Tibial nerve (tissue), 4 donors: ENCODE results near the gene FYTTD1. TPM values are rescaled to one million over a fixed set of nuclear protein-coding genes. Genes with fewer than 3 reads are reported as not detected.

Experiments
- DNase-seq, 2 donors: peaks; one replicate each; pipeline ENCODE4 v3.0.0-alpha.2; 2019; ENCODE audit warnings: low spot score in 2 of 2
- H3K27ac ChIP-seq, 4 donors: fragments of 200-600 bp; sonication (generic) in 3 of 4; one replicate each; pipeline ENCODE4 v1.5.1; 2017 to 2019; ENCODE audit warnings: mild to moderate bottlenecking in 1 of 4
- H3K27me3 ChIP-seq, 2 donors: fragments of 200-600 bp; sonication (generic) in 1 of 2; one replicate each; pipeline versions ENCODE4 v1.5.1 to v1.6.0; 2017 to 2019
- H3K36me3 ChIP-seq, 3 donors: fragments of 200-600 bp; sonication (generic); one replicate each; pipeline ENCODE4 v1.5.1; 2018 to 2019
- H3K4me1 ChIP-seq, 4 donors: fragments of 200-600 bp; sonication (generic) in 3 of 4; one replicate each; pipeline ENCODE4 v1.5.1; 2017 to 2019
- H3K4me3 ChIP-seq, 4 donors: fragments of 200-600 bp; sonication (generic) in 3 of 4; one replicate each; pipeline ENCODE4 v1.5.1; 2017 to 2019; ENCODE audit warnings: mild to moderate bottlenecking in 1 of 4, moderate library complexity in 1 of 4
- H3K9me3 ChIP-seq, 4 donors: fragments of 200-600 bp; sonication (generic) in 3 of 4; one replicate each; pipeline ENCODE4 v1.5.1; 2017 to 2019
- CTCF ChIP-seq, 5 experiments: fragments of 200-600 bp in 3 of 5; fragments of 450-650 bp in 2 of 5; sonication (generic) in 3 of 5; IDR thresholded peaks; one replicate each; pipeline ENCODE4 v1.5.1; 2016 to 2019; ENCODE audit warnings: antibody characterized with exemption in 5 of 5, mild to moderate bottlenecking in 3 of 5, moderate library complexity in 2 of 5
- EP300 ChIP-seq, 2 donors: sonication (generic); formaldehyde crosslinking; IDR thresholded peaks; one replicate each; pipeline ENCODE4 v1.6.1; 2017; ENCODE audit warnings: antibody characterized with exemption in 2 of 2, mild to moderate bottlenecking in 1 of 2
- POLR2A ChIP-seq, 2 donors: fragments of 450-650 bp; IDR thresholded peaks; one replicate each; pipeline ENCODE4 v1.6.1; 2017; ENCODE audit warnings: antibody characterized with exemption in 2 of 2, mild to moderate bottlenecking in 2 of 2, moderate library complexity in 2 of 2
- WGBS, 2 donors: methylation state at CpG; one replicate each; pipeline ENCODE4 v1.1.5; 2018; 5-methylcytosine and 5-hydroxymethylcytosine counted together
- total RNA-seq, 4 donors: library from RNA; depleted of rRNA; stranded (reverse); fragments of >200 nt; gene quantifications; one replicate each; pipeline ENCODE4 v1.1.0, GENCODE V29; 2016

The FYTTD1 gene
- total RNA-seq, 4 donors from 2014 or later = 27.2 to 48.6 (median 41.2) TPM

GRCh38 chr3:197833930-197834715, 84.4 kb downstream of the FYTTD1 start:
- Histone ChIP-seq H3K27ac (no peak overlapping the region), H3K36me3 (peaks cover 0 to 58% (median 0%) of the 10 kb centered on the region in 3 donors), H3K27me3 (no peaks in the 10 kb centered on the region), H3K4me1 (peaks cover 0 to 3% (median 0%) of the 10 kb centered on the region in 4 donors), H3K9me3 (no peaks in the 10 kb centered on the region), H3K4me3 (no peak overlapping the region)
- no peak for TF ChIP-seq EP300 (IDR thresholded peaks at IDR 0.05)
- TF ChIP-seq CTCF (IDR thresholded peaks at IDR 0.05) = no peak
- no peak for TF ChIP-seq POLR2A (IDR thresholded peaks at IDR 0.05)
- WGBS, 2 donors = 88 to 92% methylated on average over 8 of the region's 8 CpGs
- no peak for DNase-seq

- Histone ChIP-seq H3K36me3 (peaks cover 0 to 60% (median 0%) of the 10 kb centered on the region in 3 donors), H3K4me3 (no peak overlapping the region), H3K27ac (peak overlapping the region in 2 of 4 donors; percentile 10 to 45), H3K4me1 (peaks cover 0 to 3% (median 0%) of the 10 kb centered on the region in 4 donors), H3K27me3 (no peaks in the 10 kb centered on the region), H3K9me3 (no peaks in the 10 kb centered on the region)
- WGBS, 2 donors = 47 to 77% methylated on average over 5 of the region's 5 CpGs
- no peak for DNase-seq
- no peak for TF ChIP-seq POLR2A (IDR thresholded peaks at IDR 0.05)
- no peak for TF ChIP-seq CTCF (IDR thresholded peaks at IDR 0.05)
- no peak for TF ChIP-seq EP300 (IDR thresholded peaks at IDR 0.05)
These were observed 85.8 kb downstream of the FYTTD1 start for GRCh38 chr3:197835509-197835908.

- Histone ChIP-seq H3K27me3 (no peaks in the 10 kb centered on the region), H3K4me3 (no peak overlapping the region), H3K9me3 (no peaks in the 10 kb centered on the region), H3K4me1 (peaks cover 0 to 3% (median 0%) of the 10 kb centered on the region in 4 donors), H3K36me3 (peaks cover 0 to 61% (median 0%) of the 10 kb centered on the region in 3 donors), H3K27ac (peak overlapping the region in 2 of 4 donors; percentile 7 to 45)
- no peak for DNase-seq
- TF ChIP-seq POLR2A (IDR thresholded peaks at IDR 0.05) = no peak
- TF ChIP-seq EP300 (IDR thresholded peaks at IDR 0.05) = no peak
These were observed 86.6 kb downstream of the FYTTD1 start for GRCh38 chr3:197836244-197836643.

Other genes starting within 250 kb of the FYTTD1 start
- gene BDH1, start 193.9 kb upstream of the FYTTD1 start, total RNA-seq = 10 to 100 TPM; 15.1 to 24.3 (median 18.7) TPM
- gene RUBCN, start 13.0 kb upstream of the FYTTD1 start, total RNA-seq = 100 to 1,000 TPM in 2 of 4 donors, 10 to 100 TPM in 2; 63.6 to 168 (median 102) TPM
- gene LRCH3, start 41.4 kb downstream of the FYTTD1 start, total RNA-seq = 10 to 100 TPM; 47.3 to 74.1 (median 70.6) TPM
- gene RPL35A, start 200.3 kb downstream of the FYTTD1 start, total RNA-seq = 100 to 1,000 TPM; 250 to 531 (median 413) TPM
- 1 to 10 TPM; 5.7 to 9.0 (median 7.1) TPM for gene LMLN, start 210.3 kb downstream of the FYTTD1 start, total RNA-seq